GM12892 (cell line): ENCODE data around the gene RXFP3.

ENCODE experiments used
- DNase-seq: peaks from one replicate; pipeline ENCODE4 v3.0.0; 2011; ENCODE audit not compliant: insufficient read length
- FAIRE-seq: peaks from 2 replicates; lab custom pipeline; 2011; peaks lifted over from hg19 to GRCh38; lab: Jason Lieb, UNC
- POLR2A ChIP-seq: IDR thresholded peaks from 2 replicates; pipeline ENCODE4 v1.6.1; 2011; ENCODE audit warnings: low read depth, low read length, control low read depth
- POLR2AphosphoS5 ChIP-seq: IDR thresholded peaks from 2 replicates; pipeline ENCODE4 v1.6.1; 2011; ENCODE audit warnings: low read depth, low read length, control low read depth
- TAF1 ChIP-seq: IDR thresholded peaks from 2 replicates; pipeline ENCODE4 v1.6.1; 2011; ENCODE audit warnings: low read depth, mild to moderate bottlenecking, control low read depth, low read length, borderline replicate concordance

The RXFP3 gene

DNA sequence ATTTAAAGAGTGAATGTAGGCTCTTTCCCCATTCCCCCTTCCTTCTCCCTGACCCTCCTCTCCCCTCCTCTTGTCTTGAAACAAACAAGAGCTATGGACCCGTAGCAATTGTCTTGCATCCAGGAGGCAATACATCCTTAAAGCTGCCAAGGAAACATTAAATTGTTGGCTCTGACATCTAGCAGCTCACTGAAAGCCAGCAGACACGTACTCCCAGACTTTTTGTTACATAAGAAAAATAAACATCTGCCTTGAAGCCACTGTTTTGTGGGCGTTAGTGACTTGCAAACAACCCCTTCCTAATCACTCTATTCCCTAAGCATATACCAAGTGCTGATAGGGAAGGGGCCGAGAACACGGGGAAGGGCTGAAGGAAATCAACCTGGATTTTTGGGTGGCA lies 39.7 kb downstream of the RXFP3 start:
- no peak for FAIRE-seq
- DNase-seq = no peak
- TF ChIP-seq TAF1 = no peak
- no peak for TF ChIP-seq POLR2A
- TF ChIP-seq POLR2AphosphoS5 = no peak

DNA sequence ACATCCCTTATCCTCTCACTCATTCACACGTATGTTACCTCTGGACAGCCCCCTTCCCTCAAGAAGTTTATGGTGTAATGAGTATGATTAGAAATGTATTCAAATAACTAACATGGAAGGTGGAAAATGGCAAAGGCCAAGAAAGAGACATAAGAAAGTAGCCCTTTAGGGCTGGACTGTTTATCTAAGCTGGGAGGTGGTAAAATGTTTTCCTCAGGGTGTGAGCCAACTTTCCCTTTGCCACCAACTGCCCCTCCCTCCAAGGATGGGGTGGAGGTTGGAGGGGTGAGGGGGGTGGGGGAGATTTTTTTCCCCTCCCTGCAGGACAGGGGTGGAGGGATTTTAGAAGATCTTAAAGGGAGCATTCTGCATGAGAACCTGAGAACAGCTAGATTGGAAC lies 40.1 kb downstream of the RXFP3 start:
- no peak for FAIRE-seq
- no peak for DNase-seq
- no peak for TF ChIP-seq TAF1
- TF ChIP-seq POLR2AphosphoS5 = no peak
- no peak for TF ChIP-seq POLR2A

DNA sequence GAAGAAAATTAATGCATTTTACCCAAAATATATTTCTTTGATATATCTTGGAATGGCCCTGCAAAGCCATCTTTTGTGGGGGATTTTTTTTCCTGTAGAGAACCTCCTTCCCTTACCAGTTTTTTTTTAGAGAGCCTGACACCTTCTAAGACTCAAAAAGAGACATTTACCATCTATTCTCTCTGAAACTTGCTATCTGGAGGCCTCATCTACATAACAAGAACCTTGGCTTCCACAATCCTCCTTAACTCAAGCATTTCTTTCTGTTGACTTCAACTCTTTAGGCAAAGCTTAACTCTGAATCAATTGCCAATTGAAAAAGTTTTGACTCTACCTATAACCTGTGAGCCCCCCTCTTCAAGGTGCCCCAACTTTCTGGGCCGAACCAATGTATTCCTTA lies 42.1 kb downstream of the RXFP3 start:
- FAIRE-seq = no peak
- DNase-seq = no peak
- TF ChIP-seq POLR2A = no peak
- TF ChIP-seq TAF1 = no peak
- TF ChIP-seq POLR2AphosphoS5 = no peak

DNA sequence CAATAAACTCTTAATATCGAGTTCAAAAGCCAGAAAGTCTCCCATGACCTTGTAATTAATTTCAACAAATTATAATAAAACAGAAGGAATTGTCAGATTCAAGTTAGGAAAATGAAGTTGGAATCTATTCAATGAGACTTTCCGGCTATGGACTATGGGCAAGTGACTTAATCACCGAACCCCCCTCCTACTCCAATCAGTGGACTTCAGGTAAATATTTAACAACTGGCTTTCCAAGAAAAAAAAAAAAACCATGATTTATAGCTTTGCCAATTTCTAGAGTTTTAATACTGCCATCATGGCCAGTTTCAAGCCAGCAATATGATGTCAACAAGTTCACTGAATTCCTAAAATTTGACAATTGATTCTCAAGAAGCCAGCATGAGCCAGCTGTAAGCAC lies 43.8 kb downstream of the RXFP3 start:
- DNase-seq (no peak), FAIRE-seq (no peak)
- TF ChIP-seq POLR2A (no peak), POLR2AphosphoS5 (no peak), TAF1 (no peak)

DNA sequence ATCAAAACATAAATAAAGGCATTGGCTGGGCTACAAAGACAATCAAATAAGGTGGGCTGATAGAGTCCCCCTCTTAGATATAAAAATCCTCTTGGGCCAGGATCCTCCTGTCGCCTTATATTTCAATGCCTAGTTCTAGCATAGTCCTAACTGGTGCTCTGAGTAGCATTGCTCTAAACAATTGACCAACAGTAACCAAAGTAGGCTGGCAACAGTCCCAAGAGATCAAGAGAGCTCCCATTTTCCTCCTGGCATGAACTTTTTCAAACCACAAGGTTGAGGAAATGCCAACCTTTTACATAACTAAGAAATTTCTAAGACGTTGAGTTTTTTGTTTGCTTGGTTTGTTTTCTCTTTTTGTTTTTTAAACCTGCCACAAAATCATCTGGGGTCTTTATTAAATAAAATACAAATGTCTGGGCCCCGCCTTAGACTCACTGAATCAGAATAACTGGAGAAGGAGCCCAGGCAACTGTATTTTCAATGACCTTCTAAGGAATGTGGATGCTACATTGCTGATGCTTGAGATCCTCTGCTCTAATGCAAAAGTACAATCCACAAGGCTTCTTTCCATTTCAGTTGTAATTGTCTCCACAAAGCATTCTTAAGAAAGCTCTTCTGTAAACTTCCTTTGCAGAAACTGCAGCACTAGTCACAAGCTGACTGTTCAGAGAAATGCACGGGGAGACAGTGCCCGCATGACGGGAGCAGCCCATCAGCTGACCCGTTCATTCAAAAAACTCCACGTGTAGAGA lies 45.4 kb downstream of the RXFP3 start:
- TF ChIP-seq TAF1 (no peak), POLR2AphosphoS5 (no peak), POLR2A (no peak)
- FAIRE-seq = no peak
- no peak for DNase-seq

DNA sequence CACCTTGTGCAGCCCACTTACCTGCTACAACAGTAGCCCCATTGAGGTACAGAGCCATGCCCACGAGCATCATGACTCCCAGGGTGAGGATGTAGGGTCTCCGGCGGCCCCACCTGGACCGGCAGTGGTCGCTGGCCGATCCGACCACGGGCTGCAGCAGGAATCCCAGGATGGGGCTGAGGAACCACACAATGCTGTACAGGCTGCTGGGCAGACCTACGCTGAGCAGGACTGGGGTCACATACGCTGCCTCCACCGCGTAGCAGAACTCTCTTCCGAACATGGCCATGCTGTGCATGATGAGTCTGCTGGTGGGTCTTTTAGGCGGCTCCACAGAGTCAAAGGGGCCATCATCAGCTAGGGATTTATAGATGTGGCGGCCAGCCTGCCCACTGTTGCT lies 48.0 kb downstream of the RXFP3 start:
- FAIRE-seq (no peak), DNase-seq (no peak)
- TF ChIP-seq TAF1 (no peak), POLR2A (no peak), POLR2AphosphoS5 (no peak)

DNA sequence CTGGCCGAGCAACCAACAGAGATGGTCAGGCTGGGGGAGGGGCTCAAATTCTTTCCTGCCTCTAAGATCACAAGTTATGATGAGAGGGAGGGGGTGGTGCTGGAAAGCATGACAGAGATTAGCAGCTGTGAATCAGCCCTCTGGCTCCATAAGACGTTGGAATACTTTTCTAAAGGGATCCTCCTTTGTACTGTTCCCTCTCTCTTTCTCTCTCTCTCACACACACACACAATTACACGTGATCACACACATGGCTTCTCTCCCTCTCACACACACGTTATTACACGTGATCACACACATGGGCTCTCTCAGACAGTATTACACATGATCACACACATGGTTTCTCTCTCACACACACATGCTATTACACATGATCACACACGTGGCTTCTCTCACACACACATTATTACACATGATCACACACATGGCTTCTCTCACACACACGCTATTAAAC lies 48.5 kb downstream of the RXFP3 start, which contains the start of gene SLC45A2:
Gene SLC45A2, minus strand, starts transcription at position 23 of the 454 bp plus-strand sequence. CDS start 110 bp downstream, outside the sequence.
- TF ChIP-seq POLR2AphosphoS5 (no peak), POLR2A (no peak), TAF1 (no peak)
- no peak for DNase-seq
- no peak for FAIRE-seq

DNA sequence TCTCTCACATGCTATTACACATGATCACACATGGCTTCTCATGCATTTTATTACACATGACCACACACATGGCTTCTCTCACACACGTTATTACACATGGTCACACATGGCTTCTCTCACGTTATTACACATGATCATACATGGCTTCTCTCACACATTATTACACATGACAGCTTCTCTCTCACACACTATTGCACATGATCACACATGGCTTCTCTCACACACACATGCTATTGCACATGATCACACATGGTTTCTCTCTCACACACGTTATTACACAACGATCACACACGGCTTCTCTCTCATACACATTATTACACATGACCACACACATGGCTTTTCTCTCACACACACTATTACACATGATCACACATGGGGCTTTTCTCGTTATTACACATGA lies 49.3 kb downstream of the RXFP3 start:
- DNase-seq = no peak
- TF ChIP-seq POLR2AphosphoS5 = no peak
- no peak for TF ChIP-seq POLR2A
- TF ChIP-seq TAF1 = no peak
- FAIRE-seq = no peak
